ENCODE results near the gene CD82.

Gene CD82

GRCh38 chr11:44579302-44579761, 13.9 kb downstream of the CD82 start:
- H3K27ac ChIP-seq, result no peak overlapping the region
- no peak for DNase-seq (ENCODE audit: low spot score)
- ChIA-PET CTCF (no interaction called here), POLR2A (ENCODE audit: low non-redundant PET) (no interaction called here)
- TF ChIP-seq CTCF (conservative IDR thresholded peaks at IDR 0.05; ENCODE audit: low read depth), result no peak

GRCh38 chr11:44580701-44581100, 15.2 kb downstream of the CD82 start:
- CTCF ChIA-PET, result no interaction called here
- POLR2A ChIA-PET (ENCODE audit: low non-redundant PET), result no interaction called here
- no peak overlapping the region for H3K27ac ChIP-seq
- no peak for DNase-seq (ENCODE audit: low spot score)
- TF ChIP-seq CTCF (conservative IDR thresholded peaks at IDR 0.05; ENCODE audit: low read depth), result no peak

GRCh38 chr11:44581246-44581645, 15.8 kb downstream of the CD82 start:
- no peak for DNase-seq (ENCODE audit: low spot score)
- CTCF ChIA-PET, result no interaction called here
- TF ChIP-seq CTCF (conservative IDR thresholded peaks at IDR 0.05; ENCODE audit: low read depth), result no peak
- POLR2A ChIA-PET (ENCODE audit: low non-redundant PET), result no interaction called here
- H3K27ac ChIP-seq, result no peak overlapping the region

DNA sequence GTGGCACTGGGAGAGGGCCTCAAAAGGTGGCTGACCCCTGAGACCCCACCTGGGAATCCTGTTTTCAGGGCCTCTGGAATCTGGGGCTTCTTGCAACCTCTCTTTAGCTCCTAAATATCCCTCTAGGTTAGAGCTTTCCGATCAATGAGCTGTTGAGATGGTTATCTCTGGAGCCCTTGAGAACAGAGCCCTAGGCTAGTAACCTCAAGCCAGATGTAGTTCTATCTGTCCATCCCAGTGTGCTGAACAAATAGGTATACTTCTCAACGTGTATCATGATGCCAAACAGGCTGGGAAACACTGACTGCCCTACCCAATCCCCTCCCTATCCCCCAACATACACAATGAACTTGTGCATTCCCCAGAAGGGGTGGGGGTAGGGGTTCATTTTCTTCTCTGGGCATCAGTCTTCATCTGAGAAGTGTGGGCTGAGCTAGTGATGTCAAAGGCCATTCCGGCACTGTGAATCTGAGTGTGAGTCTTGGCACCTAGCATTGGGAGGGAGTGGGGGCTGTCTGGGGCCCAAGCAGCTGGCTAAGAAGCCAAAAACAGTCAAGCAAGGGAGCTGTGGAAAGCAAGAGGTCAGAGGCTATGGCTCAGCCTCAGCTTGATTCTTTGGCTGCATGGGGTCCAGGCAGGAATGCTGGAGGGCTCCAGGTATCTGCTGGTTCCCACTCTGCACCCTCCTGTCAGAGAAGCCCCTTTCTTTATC, 17.3 kb downstream of the CD82 start:
- no peak for TF ChIP-seq CTCF (conservative IDR thresholded peaks at IDR 0.05; ENCODE audit: low read depth)
- no peak overlapping the region for H3K27ac ChIP-seq
- CTCF ChIA-PET, result interaction anchor here (1.4 kb wide), 1 partner anchor 34 kb away, joined by 7 read pairs; no protein-coding TSS in a partner anchor
- DNase-seq (ENCODE audit: low spot score), result no peak
- POLR2A ChIA-PET (ENCODE audit: low non-redundant PET), result no interaction called here

DNA sequence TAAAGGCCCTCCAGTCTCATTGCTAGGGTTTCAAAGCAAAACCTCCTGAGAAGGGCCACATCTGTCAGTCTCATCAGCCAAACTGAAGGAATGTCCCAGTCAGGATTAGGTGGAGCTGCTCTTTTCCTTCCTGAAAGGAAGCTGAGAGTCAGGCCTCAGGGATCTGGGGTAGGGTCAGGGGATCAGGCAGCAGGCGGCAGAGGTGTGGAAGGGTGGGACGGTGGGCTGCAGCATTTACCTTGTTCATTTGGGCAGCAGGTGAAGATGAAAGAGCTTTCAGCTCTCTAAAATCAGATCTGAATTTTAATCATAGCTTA, 17.8 kb downstream of the CD82 start:
- POLR2A ChIA-PET (ENCODE audit: low non-redundant PET), result no interaction called here
- CTCF ChIA-PET, result interaction anchor here (1.4 kb wide), 1 partner anchor 34 kb away, joined by 7 read pairs; no protein-coding TSS in a partner anchor
- no peak for TF ChIP-seq CTCF (conservative IDR thresholded peaks at IDR 0.05; ENCODE audit: low read depth)
- no peak for DNase-seq (ENCODE audit: low spot score)
- H3K27ac ChIP-seq, result no peak overlapping the region

GRCh38 chr11:44585421-44585820, 20.0 kb downstream of the CD82 start:
- no peak overlapping the region for H3K27ac ChIP-seq
- CTCF ChIA-PET, result no interaction called here
- no peak for TF ChIP-seq CTCF (conservative IDR thresholded peaks at IDR 0.05; ENCODE audit: low read depth)
- POLR2A ChIA-PET (ENCODE audit: low non-redundant PET), result no interaction called here
- no peak for DNase-seq (ENCODE audit: low spot score)
